Measurements from ENCODE around the gene RYK.
A peak's percentile ranks its signal among the peaks of the same experiment; 100 is the strongest.
"Not testable (repeated sequence)": the region's sequence is repeated elsewhere in the genome, so short reads cannot be mapped to it uniquely, and the experiment has no call there.

RYK gene

DNA sequence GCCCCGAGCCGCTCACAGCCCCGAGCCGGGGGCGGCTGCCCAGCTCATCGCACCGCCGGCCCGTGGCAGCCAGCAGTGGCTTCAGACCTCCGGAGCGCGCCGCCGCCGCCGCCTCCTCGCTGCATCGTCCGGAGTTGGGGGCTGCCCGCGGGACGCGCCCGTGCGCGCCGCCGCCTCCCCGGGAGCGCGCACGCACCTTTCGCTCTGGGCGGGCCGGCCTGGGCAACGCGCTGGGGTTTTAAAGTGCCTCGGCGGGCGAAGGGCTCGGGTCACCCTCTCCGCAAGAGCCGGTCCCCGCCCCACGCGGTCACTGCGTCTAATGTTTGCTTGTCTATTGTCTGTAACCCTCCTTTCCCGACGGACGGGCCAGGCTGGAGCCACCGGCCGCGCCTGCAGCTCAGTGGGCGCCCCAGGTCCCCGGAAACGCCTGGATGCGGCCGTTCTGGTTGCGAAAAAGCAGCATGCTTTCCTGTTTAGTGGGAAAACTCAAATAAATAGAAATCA is at the start of gene RYK:
Gene RYK (minus strand): TSS at position 143 of the 504 bp plus-strand sequence. CDS start 205 bp downstream, outside the sequence.
- DNase-seq: peak; percentile 59

DNA sequence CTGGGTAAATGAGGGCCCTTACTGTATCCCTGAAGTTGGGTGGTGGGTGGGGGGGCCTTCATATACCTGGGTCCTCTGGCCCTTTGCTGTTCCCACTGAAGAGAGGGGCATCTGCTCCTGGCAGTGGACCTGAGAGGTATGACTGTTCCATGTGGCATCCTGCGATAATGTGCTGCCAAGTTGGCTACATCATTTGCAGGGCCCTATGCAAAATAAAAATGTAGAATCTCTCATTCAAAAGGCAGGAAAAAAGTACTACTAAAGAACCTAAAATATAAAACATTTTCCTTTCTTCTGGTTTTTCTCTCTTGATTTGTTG is 49.2 kb upstream of the RYK start:
- no peak for DNase-seq

DNA sequence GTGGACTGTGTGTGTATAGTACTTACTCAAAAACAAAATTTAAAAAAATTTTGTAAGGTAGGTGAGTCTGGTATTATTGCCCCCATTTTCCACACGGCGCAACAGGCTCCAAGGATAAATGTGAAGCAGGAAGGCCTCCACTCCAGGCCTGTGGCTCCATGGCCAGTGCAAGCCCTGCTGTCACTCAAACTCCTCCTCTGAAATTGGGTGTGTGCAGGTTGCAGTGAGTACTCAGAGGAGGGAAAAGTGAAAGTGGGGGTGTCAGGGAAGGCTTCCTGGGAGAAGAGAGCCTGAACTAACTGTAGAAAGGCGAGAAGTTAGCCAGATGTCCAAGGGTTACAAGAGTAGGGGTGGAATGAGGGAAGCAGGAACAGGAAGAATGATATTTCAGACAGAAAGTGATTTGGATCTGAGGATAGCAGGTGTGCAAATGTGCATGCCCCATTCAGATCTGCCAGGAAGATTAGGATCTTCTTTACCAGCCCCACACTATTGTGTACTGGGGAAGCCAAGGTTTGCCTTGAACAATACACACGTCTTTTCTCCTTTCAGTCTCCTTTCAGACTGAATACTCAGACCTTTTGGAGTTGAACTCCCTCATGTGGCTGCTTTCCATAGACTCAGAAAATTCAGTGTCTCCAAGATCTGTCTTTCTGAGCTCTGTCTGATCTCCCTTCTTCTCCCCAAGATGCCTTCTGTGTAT is 48.7 kb upstream of the RYK start:
- peak; percentile 44 to 47 for DNase-seq

DNA sequence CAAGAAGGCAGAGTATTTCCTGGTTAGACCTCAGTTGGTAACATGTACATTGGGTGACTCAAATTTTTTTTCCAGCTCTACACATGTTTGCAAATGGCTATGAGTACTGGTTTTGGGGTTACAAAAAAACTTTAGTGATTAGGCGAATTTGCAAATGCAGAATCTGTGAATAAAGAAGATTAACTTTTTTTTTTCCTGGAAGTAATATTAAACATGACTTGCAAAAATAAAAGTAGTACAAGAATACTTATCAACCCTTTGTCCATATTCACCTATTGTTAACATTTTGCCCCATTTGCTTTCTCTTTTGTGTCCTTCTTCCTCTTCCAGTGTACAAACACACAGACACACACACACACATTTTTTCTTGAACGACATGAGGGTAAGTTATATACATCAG is 47.6 kb upstream of the RYK start:
- no peak for DNase-seq

DNA sequence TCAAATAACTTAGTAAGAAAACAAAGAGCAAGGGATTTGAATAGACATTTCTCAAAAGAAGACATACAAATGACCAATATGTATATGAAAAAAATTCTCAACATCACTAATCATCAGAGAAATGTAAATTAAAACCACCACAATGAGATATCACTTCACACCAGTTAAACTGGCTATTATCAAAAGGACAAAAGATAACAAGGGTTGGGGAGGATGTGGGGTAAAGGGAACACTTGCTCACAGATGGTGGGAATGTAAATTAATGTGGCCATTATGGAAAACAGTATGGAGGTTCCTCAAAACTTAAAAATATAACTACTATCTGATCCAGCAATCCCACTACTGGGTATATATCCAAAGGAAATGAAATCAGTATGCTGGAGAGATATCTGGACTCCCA is 46.0 kb upstream of the RYK start:
- DNase-seq: no peak

DNA sequence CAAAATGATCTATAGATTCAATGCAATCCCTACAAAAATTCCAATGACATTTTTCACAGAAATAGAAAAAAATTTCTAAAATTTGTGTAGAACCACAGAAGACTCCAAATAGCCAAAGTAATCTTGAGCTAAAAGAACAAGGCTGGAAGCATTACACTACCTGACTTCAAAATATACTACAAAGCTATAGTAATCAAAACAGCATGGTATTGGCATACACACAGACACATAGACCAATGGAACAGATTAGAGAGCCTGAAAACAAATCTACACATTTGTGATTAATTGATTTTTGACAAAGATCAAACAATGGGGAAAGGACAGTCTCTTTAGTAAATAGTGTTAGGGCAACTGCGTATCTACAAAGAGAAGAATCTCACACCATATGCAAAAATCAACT is 45.3 kb upstream of the RYK start:
- DNase-seq: no peak

DNA sequence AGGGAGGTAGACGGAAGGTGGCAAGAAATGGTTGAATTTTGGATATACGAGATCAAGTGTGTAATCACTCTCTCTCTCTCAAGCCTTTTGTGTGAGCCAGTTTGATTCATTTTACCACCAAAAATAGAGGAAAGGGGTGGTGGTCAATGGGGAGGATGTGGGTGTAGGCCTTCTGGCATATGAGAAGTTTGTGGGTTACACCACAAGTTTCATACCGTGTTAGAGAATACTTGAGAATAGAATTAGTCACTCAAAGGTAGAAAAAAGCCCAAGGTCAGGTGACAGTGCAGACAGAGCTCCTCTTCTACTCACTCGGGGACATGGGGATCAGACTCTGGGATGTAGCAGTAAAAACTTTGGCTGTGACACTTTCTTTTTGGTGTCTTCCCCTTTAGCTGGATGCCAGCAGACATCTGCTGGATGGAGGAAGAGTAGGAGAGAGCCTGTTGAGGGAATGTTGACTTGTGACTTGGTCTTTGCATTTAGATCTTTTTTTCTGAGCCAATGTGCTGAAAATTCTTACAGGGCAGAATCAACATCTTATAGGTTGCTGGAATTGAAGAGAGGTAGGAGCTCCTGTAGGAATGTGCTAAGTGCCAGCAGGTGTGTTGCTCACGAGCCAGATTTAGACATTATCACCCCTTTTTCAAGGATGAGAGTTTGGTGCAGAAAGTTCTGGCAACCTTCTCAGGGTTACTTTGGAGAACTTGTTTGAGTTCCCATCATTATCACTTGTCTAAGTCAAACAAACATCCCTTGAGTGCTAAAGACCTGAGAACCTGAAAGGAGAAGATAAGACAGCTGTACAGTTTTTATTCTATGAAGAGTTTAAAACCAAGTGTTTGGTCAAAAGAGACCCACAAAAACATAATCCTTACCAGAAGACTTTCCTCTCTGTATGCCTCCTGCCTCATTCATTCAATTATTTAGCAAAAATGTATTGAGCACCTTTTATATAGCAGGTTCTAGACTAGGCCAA is 43.9 kb upstream of the RYK start:
- no peak for DNase-seq

DNA sequence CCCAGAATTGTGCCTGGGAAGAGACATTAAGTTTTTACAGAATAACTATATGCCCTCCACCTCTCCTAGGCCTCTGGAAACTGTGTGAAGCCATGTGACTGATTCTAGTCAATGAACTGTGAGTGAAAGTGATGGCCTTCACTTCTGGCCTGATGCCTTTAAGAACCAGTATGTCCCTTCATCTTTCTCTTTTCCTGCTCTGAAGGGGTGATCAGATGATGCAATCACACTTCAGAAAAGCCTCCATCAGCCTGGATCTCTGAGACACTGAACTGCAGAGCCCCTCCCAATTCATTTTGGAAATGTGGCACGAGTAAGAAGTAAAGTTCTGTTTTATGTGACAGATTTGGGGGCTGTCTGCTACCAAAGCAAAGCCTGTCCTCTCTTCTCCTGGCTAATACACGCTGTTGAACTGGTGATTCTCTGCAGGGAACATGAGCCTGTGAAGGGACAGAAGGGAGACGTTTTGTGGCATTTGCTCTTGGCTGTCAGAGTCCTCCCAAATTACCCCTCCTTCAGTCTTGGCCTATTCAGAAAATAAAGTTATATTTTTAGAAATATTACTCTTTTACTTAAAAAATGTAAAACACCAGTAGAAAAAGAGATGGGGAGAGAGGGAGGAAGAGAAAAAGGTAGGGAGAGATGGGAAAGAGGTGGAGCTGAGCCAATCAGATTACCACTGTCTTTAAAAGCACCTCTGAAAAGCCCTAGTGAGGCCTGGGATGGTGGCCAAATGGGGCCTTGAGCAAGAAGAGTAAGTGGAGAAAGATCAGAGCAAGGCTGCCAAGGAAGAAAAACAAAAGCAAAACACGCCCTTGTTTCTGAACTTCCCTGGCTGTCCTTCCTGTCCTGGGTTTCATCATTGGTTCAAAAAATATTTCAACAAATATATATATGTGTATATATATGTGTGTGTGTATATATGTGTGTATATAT is 40.9 kb upstream of the RYK start:
- DNase-seq: no peak

DNA sequence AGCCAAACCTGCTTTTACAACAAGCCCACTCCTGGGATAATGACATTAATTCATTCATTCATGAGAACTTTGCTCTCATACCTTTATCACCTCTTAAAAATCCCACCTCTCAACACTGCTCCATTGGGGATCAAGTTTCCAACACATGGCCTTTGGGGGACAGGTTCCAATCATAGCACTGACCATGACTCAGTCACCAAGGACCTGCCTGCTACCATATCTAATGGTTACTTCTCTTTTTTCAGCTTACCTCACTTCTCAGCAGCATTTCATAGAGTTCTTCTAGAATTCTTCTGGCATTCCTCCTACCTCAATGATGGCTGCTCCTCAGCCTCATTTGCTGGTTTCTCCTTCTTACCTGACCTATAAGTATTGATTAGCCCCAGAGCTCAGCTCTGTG is 36.9 kb upstream of the RYK start:
- DNase-seq: no peak

DNA sequence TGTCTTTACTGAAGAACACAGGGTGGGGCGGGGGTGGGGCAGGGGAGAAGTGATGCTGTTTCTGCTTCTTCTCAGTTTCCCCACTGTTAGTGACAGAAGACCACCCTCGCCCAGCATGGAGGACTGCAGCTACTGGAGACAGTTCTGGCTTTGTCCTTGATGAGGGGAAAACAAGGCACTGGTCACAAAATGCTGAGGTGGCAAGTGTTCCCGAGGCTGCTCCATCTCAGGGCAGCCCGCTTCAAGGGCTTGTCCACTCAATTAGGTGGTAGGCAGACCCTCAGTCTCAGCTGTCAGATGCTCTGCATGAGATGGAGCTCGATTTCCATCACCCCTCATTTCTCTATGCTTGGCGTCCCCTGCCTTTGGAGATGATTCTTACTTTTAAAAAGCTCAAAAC is 33.8 kb upstream of the RYK start:
- no peak for DNase-seq

DNA sequence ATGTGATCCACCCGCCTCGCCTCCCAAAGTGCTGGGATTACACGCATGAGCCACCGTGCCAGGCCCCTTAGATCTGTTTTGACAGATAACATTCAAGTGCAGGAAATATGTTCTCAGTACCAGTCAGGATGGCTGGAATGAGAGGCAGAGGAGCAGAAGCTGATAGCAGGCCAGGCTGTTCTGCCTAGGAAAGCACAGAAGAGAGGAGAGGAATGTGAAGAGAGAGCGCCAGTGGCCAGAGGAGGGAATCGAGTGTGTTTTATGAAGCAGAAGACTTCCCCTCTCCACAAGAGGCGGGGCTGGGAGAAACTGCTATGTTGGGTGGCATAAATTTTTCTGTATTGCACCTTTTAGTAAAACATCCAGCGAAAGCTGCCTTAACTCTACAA is 32.0 kb upstream of the RYK start:
- no peak for DNase-seq

DNA sequence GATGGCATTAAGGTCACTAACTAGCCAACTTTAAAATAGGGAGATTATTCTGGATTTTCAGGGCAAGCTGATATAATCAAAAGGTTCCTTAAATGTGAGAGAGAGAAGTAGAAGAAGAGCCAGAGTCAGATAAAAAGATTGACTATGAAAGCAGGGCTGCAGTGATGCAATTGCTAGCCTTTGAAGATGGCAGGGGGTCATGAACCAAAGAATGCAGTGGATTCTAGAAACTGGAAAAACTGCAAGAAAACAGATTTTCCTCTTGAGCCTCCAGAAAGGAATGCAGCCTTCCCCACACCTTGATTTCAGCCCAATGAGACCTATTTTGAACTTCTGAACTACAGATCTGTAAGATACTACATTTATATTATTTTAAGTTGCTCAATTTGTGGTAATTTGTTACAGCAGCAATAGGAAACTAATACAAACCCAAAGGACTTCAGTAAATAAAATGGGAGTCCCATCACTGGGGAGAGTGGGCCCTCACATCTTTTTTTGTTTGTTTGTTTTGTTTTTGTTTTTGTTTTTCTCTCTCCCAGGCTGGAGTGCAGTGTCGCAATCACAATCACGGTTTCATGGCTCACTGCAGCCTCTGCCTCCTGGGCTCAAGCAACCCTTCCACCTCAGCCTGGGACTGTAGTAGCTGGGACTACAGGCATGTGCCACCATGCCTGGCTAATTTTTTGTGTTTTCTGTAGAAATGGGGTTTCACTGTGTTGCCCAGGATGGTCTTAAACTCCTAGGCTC is 31.4 kb upstream of the RYK start:
- DNase-seq: no peak

DNA sequence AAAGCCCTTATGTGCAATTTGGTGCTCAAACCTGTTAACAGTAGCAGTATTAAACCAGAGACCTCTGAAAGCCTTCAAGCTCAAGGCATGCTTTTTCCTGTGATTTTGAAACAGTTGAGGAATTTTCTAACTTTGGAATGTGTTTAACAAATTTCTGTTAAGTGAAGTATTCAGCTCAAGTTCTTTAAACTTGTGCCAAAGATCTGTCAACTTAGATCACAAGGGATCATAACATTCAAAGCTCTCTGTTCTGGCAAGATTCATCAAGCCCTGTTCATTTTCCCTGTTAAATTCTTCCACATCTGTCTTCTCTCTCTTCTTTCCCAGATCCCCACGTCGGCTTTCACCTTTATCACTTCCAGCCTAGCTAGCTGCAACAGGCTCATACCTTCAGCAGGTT is 28.8 kb upstream of the RYK start:
- DNase-seq: no peak

DNA sequence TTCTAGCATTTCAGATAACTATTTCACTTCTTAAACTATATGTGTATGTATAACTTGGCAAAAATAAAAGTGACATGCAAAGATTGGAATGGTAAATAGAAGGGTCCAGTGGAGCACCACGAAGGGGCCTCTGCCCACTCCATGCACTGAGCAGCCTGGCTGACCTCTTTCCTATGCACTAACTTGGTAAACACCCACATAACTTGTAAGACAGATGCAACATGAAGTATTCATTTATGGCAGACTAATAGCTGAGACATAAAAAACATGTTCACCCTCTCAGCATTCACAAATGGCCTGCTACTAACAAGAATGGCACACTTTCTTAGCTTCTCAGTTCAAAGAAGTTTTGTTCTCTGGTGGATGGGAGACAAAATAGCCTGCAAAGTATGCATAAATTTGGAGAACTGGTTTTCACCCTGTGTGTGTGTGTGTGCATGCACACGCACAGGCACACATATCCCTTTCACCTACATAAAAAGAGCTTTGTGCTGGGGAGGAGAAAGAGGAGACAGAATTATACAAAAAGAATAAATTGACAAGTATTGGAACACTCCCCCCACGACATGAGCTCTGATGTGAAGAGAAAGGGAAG is 26.5 kb upstream of the RYK start:
- no peak for DNase-seq

DNA sequence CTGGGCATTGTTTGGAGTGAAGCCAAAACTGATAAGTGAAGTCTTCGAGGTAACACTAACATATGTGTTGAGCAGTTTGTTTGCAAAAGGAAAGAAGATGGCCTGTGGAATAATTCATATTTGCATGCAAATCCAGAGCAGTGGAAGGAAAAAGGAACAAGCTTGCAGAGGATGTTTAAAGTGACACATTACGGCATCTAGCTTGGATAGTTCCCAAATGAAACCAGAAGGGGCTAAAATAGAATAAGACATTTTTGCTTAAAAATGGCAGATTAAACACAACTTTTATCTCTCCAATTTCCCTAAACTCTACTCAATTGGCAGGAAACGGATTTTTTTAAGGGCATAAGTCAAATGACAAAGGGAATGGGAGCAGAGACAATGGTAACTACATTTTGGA is 25.4 kb upstream of the RYK start:
- no peak for DNase-seq

DNA sequence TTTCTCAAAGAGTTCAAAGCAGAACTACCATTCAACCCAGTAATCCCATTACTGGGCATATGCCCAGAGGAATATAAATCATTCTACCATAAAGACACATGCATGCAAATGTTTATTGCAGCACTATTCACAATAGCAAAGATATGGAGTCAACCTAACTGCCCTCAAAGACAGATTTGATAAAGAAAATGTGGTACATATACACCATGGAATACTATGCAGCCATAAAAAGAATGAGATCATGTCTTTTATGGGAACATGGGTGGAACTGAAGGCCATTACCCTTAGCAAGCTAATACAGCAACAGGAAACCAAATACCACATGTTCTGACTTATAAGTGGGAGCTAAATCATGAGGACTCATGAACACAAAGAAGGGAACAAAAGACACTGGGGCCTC is 24.5 kb upstream of the RYK start:
- not testable (repeated sequence) for DNase-seq

DNA sequence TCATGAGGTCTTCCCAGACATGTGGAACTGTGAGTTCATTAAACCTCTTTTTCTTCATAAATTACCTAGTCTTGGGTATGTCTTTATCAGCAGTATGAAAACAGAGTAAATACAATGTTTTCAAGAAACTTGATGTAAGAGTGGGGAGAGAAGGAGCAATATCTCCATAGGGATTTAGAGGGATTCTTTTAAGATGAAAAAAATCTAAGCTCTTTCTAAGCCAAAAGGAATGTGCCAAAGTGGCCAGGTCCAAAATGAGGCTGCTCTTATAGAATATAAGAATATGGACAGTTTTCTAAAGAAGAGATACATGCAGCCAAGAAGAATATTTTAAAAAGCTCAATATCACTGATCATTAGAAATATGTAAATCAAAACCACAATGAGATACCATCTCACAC is 23.9 kb upstream of the RYK start:
- no peak for DNase-seq

DNA sequence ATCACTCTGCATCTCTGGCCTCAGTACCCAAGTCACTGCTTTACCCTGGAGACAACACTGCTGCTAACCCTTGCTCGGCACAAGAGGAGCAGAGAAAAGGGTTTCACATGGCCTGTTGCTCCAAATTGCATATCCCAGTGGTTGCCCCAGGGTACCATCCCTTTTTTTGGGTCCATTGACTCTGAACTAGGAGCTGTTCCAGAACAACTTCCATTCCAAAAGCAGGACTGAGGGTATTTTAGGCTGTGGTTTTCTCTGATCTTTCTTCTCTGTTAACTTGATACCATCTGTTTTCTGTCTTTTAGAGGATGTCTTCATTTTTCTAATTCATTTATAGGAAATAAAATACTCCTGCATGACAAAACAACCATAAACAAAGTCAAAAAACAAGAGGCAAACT is 17.3 kb upstream of the RYK start:
- DNase-seq: no peak

DNA sequence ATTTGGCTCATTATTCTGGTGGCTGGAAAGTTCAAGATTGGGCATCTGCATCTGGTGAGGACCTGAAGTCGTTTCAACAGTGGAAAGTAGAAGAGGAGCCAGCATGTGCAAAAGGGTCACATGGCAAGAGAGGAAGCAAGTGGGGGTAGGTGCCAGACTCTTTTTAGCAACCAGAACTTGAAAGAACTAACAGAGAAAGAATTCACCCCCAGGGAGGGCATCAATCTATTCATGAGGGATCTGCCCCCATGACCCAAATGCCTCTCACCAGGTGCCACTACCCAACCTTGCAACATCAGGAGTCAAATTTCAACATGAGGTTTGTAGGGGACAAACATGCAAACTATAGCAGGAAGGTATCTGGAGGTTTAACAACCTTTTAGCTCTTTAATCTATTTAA is 10.3 kb upstream of the RYK start:
- DNase-seq: no peak

DNA sequence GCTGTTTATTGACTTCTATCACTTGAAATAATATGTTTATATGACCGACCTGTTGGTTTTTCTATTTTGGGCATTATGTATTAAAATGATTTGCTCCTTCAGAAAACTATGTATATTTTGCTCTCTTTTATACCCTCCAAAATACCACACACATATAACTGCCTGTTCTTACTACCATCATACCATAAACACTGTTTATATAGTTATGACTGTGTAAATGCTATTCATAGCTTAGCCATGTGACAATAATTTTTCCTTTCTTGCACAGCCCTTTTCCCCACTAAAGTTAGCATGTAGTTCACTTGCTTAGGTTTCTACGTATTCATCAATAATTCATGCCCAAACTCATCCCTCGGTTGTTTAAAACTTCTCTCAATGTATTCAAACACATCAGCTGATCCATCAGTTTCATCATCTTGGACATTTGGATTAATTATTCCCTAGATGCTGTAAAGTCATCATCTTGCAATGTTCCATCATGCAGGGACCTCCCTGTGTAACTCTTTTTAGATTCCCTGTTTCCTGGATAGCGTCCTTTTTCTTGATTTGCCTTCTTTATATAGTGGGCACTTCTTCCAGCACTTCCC is 8.2 kb upstream of the RYK start:
- no peak for DNase-seq

DNA sequence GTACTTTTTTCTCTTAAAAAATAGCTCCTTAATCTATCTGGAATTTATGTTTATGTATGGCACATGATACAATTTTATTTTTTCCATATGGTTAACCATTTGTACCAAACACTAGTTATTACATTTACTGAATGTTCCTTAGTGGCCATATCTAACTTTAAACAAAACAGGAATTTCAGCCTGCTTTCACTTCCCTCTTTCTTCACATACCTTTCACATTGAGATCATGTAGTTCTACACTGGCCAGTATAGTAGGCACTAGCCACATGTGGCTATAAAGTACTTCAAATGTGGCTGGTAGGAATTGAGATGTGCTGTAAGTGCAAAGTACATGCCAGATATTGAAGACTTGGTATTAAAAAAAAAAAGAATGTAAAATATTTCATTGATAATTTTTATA is 4.7 kb upstream of the RYK start:
- no peak for DNase-seq

Data from Kasumi-1 (cell line).